ENCODE results near the gene LARGE1.

GRCh38 chr22:33597274-33597985 is 322.8 kb downstream of the LARGE1 start:
- TF ChIP-seq, protein P1, sequence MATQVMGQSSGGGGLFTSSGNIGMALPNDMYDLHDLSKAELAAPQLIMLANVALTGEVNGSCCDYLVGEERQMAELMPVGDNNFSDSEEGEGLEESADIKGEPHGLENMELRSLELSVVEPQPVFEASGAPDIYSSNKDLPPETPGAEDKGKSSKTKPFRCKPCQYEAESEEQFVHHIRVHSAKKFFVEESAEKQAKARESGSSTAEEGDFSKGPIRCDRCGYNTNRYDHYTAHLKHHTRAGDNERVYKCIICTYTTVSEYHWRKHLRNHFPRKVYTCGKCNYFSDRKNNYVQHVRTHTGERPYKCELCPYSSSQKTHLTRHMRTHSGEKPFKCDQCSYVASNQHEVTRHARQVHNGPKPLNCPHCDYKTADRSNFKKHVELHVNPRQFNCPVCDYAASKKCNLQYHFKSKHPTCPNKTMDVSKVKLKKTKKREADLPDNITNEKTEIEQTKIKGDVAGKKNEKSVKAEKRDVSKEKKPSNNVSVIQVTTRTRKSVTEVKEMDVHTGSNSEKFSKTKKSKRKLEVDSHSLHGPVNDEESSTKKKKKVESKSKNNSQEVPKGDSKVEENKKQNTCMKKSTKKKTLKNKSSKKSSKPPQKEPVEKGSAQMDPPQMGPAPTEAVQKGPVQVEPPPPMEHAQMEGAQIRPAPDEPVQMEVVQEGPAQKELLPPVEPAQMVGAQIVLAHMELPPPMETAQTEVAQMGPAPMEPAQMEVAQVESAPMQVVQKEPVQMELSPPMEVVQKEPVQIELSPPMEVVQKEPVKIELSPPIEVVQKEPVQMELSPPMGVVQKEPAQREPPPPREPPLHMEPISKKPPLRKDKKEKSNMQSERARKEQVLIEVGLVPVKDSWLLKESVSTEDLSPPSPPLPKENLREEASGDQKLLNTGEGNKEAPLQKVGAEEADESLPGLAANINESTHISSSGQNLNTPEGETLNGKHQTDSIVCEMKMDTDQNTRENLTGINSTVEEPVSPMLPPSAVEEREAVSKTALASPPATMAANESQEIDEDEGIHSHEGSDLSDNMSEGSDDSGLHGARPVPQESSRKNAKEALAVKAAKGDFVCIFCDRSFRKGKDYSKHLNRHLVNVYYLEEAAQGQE (IDR thresholded peaks at IDR 0.05; ENCODE audit: insufficient read depth in 1 of 2, low read depth in 2 of 2, low read length in 2 of 2), result no peak
- no peak for TF ChIP-seq FOXP2 (optimal IDR thresholded peaks at IDR 0.05; ENCODE audit: borderline replicate concordance, extremely low read depth, extremely low read length, insufficient read depth)
